RWPE1 (cell line): ENCODE data around the gene COMMD10.

Experiments used
- CTCF ChIA-PET: fragments of 350-600 bp; sonication (Branson Sonifier 250); formaldehyde crosslinking; extraction: SDS; loops from one replicate; lab custom pipeline; 2021; lab: Yijun Ruan, JAX
- POLR2A ChIA-PET: fragments of 400-600 bp; formaldehyde crosslinking; extraction: SDS; loops from one replicate; lab custom pipeline; 2020; ENCODE audit warnings: antibody characterized with exemption; ENCODE audit not compliant: low non-redundant PET; lab: Yijun Ruan, JAX
- DNase-seq: peaks from one replicate; pipeline ENCODE4 v3.0.0; 2012; ENCODE audit warnings: low spot score
- H3K27ac ChIP-seq: fragments of 450-650 bp; 2 replicates; pipeline ENCODE4 v1.5.1; 2017
- TF ChIP-seq, protein P1 (sequence below): fragments of 450-650 bp; conservative IDR thresholded peaks from 2 replicates; pipeline ENCODE4 v1.5.1; 2017; ENCODE audit warnings: low read depth, mild to moderate bottlenecking

The COMMD10 gene

DNA sequence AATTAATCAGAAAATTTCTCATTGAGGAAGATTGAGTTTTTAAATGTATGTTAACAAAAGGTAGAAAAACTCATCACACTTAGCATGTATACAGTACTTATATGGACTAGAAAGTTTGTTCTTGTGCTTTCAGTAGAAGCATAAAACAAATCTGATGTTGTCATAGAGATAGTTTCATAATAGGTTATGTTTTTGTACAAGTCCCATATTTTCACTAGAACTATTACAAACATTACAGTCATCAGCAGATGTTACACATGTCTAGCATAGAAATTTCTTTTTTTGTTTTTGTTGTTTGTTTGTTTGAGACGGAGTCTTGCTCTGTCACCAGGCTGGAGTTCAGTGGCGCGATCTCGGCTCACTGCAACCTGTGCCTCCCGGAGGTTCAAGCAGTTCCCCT lies 131.4 kb downstream of the COMMD10 start:
- POLR2A ChIA-PET: no interaction called here

GRCh38 chr5:116225281-116225922 lies 140.6 kb downstream of the COMMD10 start:
- TF ChIP-seq, protein P1, sequence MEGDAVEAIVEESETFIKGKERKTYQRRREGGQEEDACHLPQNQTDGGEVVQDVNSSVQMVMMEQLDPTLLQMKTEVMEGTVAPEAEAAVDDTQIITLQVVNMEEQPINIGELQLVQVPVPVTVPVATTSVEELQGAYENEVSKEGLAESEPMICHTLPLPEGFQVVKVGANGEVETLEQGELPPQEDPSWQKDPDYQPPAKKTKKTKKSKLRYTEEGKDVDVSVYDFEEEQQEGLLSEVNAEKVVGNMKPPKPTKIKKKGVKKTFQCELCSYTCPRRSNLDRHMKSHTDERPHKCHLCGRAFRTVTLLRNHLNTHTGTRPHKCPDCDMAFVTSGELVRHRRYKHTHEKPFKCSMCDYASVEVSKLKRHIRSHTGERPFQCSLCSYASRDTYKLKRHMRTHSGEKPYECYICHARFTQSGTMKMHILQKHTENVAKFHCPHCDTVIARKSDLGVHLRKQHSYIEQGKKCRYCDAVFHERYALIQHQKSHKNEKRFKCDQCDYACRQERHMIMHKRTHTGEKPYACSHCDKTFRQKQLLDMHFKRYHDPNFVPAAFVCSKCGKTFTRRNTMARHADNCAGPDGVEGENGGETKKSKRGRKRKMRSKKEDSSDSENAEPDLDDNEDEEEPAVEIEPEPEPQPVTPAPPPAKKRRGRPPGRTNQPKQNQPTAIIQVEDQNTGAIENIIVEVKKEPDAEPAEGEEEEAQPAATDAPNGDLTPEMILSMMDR: no peak
- POLR2A ChIA-PET: no interaction called here
- DNase-seq: no peak
- H3K27ac ChIP-seq: no peak overlapping the region
- CTCF ChIA-PET: interaction anchor here (0.6 kb wide), 1 partner anchor 47 kb away, joined by 6 read pairs; no protein-coding TSS in a partner anchor

More for the DNA sequence above, 131.4 kb downstream of the COMMD10 start:
- no peak overlapping the region for H3K27ac ChIP-seq
- no peak for DNase-seq
- CTCF ChIA-PET: interaction anchor here (0.6 kb wide), 1 partner anchor 17 kb away, joined by 3 read pairs; no protein-coding TSS in a partner anchor
- TF ChIP-seq, protein P1: no peak

- CTCF ChIA-PET: no interaction called here
- no peak overlapping the region for H3K27ac ChIP-seq
- TF ChIP-seq, protein P1: no peak
- DNase-seq: no peak
- POLR2A ChIA-PET: no interaction called here
Measured at GRCh38 chr5:116229131-116229689, 144.4 kb downstream of the COMMD10 start.

DNA sequence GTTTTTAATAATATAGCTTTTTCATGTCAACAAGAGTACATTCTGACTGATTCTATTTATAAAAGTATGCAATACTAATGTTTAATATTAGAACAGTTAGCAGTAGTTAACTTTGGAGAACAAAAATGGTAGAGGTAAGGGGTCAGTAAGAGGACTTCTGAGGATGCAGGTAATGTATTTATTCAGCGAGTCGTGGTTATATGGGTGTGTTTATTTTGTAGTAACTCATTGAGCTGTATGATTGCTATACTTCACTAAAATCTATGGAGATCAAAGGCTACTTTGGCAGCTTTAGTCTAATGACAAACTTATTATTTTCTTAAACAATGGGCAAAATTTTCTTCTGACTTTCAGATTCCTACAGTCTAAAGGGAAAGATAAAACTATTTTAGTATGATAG lies 146.5 kb downstream of the COMMD10 start:
- H3K27ac ChIP-seq: no peak overlapping the region
- ChIA-PET POLR2A (no interaction called here), CTCF (no interaction called here)
- TF ChIP-seq, protein P1: no peak
- no peak for DNase-seq

DNA sequence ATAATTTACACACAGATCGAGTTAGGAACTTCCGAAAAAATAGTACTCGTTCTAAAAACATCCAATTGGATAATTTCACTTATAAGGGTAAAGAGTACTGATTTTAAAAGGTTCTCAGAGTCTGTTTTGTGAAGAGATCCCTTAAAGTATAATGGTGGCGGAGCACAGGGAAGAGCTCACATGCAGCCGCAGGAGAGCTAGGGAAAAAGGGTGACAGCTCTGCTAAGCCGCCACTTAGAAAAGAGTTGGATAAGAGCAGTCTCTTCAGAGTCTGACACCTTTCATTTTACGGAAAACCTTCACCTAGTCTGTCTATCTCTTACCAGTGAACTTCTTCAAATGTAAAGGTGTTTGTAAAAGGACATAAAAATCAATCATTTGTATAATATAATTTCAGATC lies 149.9 kb downstream of the COMMD10 start:
- DNase-seq: no peak
- ChIA-PET CTCF (no interaction called here), POLR2A (no interaction called here)
- no peak overlapping the region for H3K27ac ChIP-seq
- TF ChIP-seq, protein P1: no peak

- H3K27ac ChIP-seq: no peak overlapping the region
- no peak for DNase-seq
- TF ChIP-seq, protein P1: no peak
- POLR2A ChIA-PET: no interaction called here
- CTCF ChIA-PET: no interaction called here
Measured at GRCh38 chr5:116237917-116238500, 153.2 kb downstream of the COMMD10 start.
